ENCODE data around the gene HES7.

Gene HES7

DNA sequence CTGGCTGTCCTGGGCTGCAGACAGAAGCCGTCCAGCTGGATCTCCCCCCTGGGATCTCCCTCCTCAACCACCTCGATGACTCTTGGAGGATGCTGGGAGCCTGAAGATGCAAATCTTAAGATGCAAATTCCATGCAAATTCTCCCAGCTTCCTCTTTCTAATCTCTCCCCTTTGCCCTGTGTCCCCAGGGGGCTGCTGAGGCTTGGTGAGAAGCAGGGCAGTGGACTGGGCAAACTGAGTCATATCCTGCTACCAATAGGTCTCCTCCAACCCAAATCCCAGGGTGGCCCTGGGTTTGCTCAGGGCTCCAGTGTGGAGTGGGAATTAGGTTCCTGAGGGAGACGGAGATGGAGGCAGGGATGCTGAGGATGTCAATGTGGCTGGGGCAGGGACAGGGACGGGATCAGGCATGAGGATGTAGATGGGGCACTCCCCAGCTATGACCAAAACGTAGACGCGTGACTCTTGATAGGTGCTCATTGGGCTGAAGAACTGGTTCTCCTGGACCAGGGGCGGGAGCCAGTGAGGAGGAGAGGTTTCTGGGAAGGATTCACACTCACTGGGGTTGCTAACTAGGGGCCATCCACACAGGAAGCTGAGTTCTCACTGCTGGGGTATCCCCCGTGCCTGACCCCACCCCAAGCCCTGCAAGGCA is 32.7 kb downstream of the HES7 start:
- TF ChIP-seq, protein P1, sequence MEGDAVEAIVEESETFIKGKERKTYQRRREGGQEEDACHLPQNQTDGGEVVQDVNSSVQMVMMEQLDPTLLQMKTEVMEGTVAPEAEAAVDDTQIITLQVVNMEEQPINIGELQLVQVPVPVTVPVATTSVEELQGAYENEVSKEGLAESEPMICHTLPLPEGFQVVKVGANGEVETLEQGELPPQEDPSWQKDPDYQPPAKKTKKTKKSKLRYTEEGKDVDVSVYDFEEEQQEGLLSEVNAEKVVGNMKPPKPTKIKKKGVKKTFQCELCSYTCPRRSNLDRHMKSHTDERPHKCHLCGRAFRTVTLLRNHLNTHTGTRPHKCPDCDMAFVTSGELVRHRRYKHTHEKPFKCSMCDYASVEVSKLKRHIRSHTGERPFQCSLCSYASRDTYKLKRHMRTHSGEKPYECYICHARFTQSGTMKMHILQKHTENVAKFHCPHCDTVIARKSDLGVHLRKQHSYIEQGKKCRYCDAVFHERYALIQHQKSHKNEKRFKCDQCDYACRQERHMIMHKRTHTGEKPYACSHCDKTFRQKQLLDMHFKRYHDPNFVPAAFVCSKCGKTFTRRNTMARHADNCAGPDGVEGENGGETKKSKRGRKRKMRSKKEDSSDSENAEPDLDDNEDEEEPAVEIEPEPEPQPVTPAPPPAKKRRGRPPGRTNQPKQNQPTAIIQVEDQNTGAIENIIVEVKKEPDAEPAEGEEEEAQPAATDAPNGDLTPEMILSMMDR (IDR thresholded peaks at IDR 0.05; ENCODE audit: low read depth, low read length, missing control alignments), result no peak
- no peak for DNase-seq (ENCODE audit: low read depth)
- no peak overlapping the region for H3K4me3 ChIP-seq (ENCODE audit: low read depth, low read length)

DNA sequence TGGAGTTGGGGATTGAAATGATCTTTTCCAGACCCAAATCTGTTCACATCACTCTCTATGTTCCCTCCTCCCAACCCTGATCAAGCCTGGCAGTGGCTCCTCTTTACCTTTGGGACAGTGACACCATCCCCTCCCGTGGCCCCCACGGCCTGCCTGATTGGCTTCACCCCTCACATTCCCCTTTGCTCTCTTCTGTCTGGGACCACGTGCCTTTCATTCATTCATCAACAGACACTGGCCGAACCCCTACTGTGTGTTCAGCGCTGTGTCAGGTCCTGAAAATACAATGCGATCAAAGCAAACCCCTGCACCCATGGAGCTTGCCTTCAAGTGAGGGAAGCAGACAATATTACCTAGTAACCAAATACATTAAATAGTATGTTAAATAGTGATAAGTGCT is 34.2 kb downstream of the HES7 start:
- DNase-seq (ENCODE audit: low read depth), result no peak
- H3K4me3 ChIP-seq (ENCODE audit: low read depth, low read length), result no peak overlapping the region
- TF ChIP-seq, protein P1 (IDR thresholded peaks at IDR 0.05; ENCODE audit: low read depth, low read length, missing control alignments), result no peak

DNA sequence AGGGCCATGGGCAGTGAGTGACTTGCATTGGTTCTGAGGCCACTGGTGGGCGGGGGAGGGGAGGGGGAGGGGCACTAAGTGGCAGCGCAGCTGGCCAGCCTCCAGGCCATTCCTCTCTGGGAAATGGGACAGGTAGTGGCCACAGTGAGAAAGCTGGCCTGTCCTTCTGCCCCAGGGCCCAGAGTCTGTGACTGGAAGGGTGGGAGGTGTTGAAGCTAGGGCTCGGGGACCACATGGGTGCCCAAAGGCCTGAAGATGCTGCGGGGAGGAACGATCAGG is 36.0 kb downstream of the HES7 start:
- TF ChIP-seq, protein P1 (IDR thresholded peaks at IDR 0.05; ENCODE audit: low read depth, low read length, missing control alignments), result no peak
- DNase-seq (ENCODE audit: low read depth), result no peak
- no peak overlapping the region for H3K4me3 ChIP-seq (ENCODE audit: low read depth, low read length)

DNA sequence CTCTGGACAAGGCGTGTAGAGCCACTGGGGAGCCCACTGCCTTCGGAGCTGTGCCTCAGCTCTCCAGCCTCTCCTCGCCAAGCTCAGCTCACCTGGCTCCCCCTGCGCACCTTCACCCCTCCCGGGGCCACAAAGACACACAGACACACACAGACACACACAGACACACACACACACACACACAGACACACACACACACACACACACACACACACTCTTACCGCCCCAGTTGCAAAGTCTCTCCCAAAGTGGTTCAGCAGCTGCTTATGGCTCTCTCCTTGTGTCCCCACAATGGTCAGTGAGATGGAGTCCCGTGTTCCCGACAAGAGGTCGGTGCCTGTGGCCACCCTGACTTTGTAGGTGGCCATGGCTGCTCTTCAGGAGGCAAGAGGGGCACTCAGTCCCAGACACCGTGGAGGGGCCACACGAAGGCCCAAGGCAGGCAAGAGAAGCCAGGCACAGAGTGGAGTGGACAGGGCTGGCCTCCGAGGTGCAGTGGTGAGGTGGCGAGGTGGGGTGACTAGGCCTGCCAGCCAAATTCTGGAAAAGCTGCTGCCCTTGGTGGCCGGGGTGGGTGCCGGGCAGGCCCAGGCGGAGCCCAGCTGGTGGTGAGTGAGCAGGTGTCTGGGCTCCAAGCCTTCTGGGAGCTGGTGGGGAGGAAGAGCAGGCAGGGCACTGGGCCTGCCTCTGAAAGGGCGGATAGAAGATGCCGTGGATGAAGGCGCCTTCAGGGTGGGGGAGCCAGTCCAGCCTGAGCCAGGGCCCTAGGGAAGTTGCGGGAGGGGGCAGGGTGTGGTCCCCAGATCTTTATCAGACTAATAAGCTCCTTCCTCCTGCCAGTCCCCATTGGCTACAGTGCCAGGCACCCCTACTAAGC is 36.6 kb downstream of the HES7 start, which contains the start of gene ALOX12B:
TSS of gene ALOX12B (minus strand) at position 642 of the 877 bp plus-strand sequence. CDS start at position 368, 274 bp downstream.
- no peak for DNase-seq (ENCODE audit: low read depth)
- TF ChIP-seq, protein P1 (IDR thresholded peaks at IDR 0.05; ENCODE audit: low read depth, low read length, missing control alignments), result no peak
- H3K4me3 ChIP-seq (ENCODE audit: low read depth, low read length), result no peak within 1 kb of the TSS

DNA sequence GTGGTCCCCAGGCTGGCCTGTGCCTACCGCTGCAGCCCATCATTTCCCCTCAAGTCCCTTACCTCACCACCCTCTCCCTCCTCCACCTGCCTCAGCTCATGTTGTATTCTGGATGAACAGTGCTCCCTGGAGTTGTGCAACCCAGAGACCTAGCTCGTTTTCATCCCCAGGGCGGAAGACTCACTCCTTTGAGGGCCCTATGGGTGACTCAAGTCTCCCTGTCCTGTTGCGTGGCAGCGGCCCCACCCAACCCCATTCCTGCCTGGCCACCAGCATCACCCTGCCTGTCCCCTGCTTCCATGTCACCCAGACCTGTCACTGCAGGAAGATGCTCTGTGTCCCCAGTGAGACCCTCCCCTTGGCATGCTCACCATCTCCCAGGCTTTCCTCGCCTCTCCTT is 39.7 kb downstream of the HES7 start:
- no peak for DNase-seq (ENCODE audit: low read depth)
- TF ChIP-seq, protein P1 (IDR thresholded peaks at IDR 0.05; ENCODE audit: low read depth, low read length, missing control alignments), result no peak
- H3K4me3 ChIP-seq (ENCODE audit: low read depth, low read length), result no peak overlapping the region

DNA sequence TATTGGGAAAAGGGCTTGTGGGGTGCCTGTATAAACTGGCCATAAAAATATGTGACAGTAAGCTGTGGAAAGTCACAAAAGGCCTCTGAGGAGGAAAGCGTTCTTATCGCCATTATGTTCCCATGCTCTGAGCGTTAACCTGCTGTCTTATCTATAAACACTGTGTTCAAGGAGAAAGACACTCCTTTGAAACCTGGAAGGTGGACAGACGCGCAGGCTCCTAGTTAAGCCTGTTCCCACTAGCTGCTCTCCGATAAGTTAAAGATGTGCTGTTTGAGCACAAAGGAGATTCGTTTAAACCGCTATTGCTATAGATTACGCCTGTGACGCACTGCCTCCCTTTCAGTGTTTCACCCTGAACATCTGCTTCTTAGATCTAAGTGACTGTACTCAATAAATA is 41.6 kb downstream of the HES7 start:
- TF ChIP-seq, protein P1 (IDR thresholded peaks at IDR 0.05; ENCODE audit: low read depth, low read length, missing control alignments), result no peak
- no peak overlapping the region for H3K4me3 ChIP-seq (ENCODE audit: low read depth, low read length)
- DNase-seq (ENCODE audit: low read depth), result no peak

Measured in GM12864 (cell line).